ENCODE data around the gene HPN.
"Not testable (repeated sequence)": the region's sequence is repeated elsewhere in the genome, so short reads cannot be mapped to it uniquely, and the experiment has no call there.

The HPN gene

GRCh38 chr19:35048911-35049411 lies 7.4 kb downstream of the HPN start:
- Histone ChIP-seq H2BK12ac (ENCODE audit: low read length) (no peak overlapping the region), H2BK5ac (ENCODE audit: low read depth, low read length, poor library complexity) (no peak overlapping the region), H3K18ac (ENCODE audit: low read length) (no peak overlapping the region), H2BK120ac (ENCODE audit: insufficient read depth, low read length, poor library complexity) (no peak overlapping the region), H3K27ac (ENCODE audit: low read depth, low read length) (no peak overlapping the region), H3K4me2 (ENCODE audit: low read length) (no peak overlapping the region), H3K9me3 (ENCODE audit: insufficient read depth, low read depth, low read length) (peaks cover 2% of the 10 kb centered on the region), H3K4me3 (ENCODE audit: low read depth, low read length) (no peak overlapping the region), H3K4ac (ENCODE audit: low read depth, low read length) (no peak overlapping the region), H2AK5ac (ENCODE audit: low read length) (no peak overlapping the region), H3K27me3 (ENCODE audit: insufficient read depth, low read length) (no peaks in the 10 kb centered on the region), H3K4me1 (ENCODE audit: control insufficient read depth in 1 of 2, insufficient read depth in 2 of 2, low read length in 2 of 2) (no peaks in the 10 kb centered on the region), H3K79me1 (ENCODE audit: low read length) (no peaks in the 10 kb centered on the region), H3K23ac (ENCODE audit: low read length) (no peak overlapping the region), H3K9ac (ENCODE audit: low read length) (no peak overlapping the region), H3K14ac (ENCODE audit: low read length) (no peak overlapping the region), H4K12ac (ENCODE audit: low read depth, low read length) (no peak overlapping the region), H4K8ac (ENCODE audit: low read depth, low read length) (no peak overlapping the region), H4K91ac (ENCODE audit: low read depth, low read length) (no peak overlapping the region), H3K79me2 (ENCODE audit: control insufficient read depth, insufficient read depth, low read length, poor library complexity) (no peaks in the 10 kb centered on the region), H3K36me3 (ENCODE audit: control insufficient read depth in 1 of 2, insufficient read depth in 2 of 2, low read length in 2 of 2) (no peaks in the 10 kb centered on the region), H2AFZ (ENCODE audit: insufficient read depth, low read length, poor library complexity) (no peak overlapping the region)
- no CpG with 5 or more reads among the region's 12 CpGs for WGBS (ENCODE audit: extremely low coverage, insufficient coverage, insufficient read length)
- no peak for DNase-seq

GRCh38 chr19:35049456-35049855 lies 7.9 kb downstream of the HPN start:
- no peak overlapping the region for H3K23ac ChIP-seq (ENCODE audit: low read length)
- H2BK12ac ChIP-seq (ENCODE audit: low read length): no peak overlapping the region
- no CpG with 5 or more reads among the region's 5 CpGs for WGBS (ENCODE audit: extremely low coverage, insufficient coverage, insufficient read length)
- H3K18ac ChIP-seq (ENCODE audit: low read length): no peak overlapping the region
- no peaks in the 10 kb centered on the region for H3K4me1 ChIP-seq (ENCODE audit: control insufficient read depth in 1 of 2, insufficient read depth in 2 of 2, low read length in 2 of 2)
- H3K27me3 ChIP-seq (ENCODE audit: insufficient read depth, low read length): no peaks in the 10 kb centered on the region
- no peaks in the 10 kb centered on the region for H3K36me3 ChIP-seq (ENCODE audit: control insufficient read depth in 1 of 2, insufficient read depth in 2 of 2, low read length in 2 of 2)
- no peak overlapping the region for H3K4me3 ChIP-seq (ENCODE audit: low read depth, low read length)
- H2BK120ac ChIP-seq (ENCODE audit: insufficient read depth, low read length, poor library complexity): no peak overlapping the region
- DNase-seq: no peak
- no peak overlapping the region for H3K4me2 ChIP-seq (ENCODE audit: low read length)
- no peak overlapping the region for H2AFZ ChIP-seq (ENCODE audit: insufficient read depth, low read length, poor library complexity)
- no peak overlapping the region for H4K91ac ChIP-seq (ENCODE audit: low read depth, low read length)
- no peak overlapping the region for H2BK5ac ChIP-seq (ENCODE audit: low read depth, low read length, poor library complexity)
- no peaks in the 10 kb centered on the region for H3K9me3 ChIP-seq (ENCODE audit: insufficient read depth, low read depth, low read length)
- no peak overlapping the region for H3K14ac ChIP-seq (ENCODE audit: low read length)
- H3K4ac ChIP-seq (ENCODE audit: low read depth, low read length): no peak overlapping the region
- H2AK5ac ChIP-seq (ENCODE audit: low read length): no peak overlapping the region
- H3K79me2 ChIP-seq (ENCODE audit: control insufficient read depth, insufficient read depth, low read length, poor library complexity): no peaks in the 10 kb centered on the region
- no peak overlapping the region for H4K8ac ChIP-seq (ENCODE audit: low read depth, low read length)
- H4K12ac ChIP-seq (ENCODE audit: low read depth, low read length): no peak overlapping the region
- no peak overlapping the region for H3K27ac ChIP-seq (ENCODE audit: low read depth, low read length)
- no peak overlapping the region for H3K9ac ChIP-seq (ENCODE audit: low read length)
- H3K79me1 ChIP-seq (ENCODE audit: low read length): no peaks in the 10 kb centered on the region

GRCh38 chr19:35050662-35051061 lies 9.1 kb downstream of the HPN start:
- not testable (repeated sequence) for H3K9ac ChIP-seq (ENCODE audit: low read length); H4K12ac ChIP-seq (ENCODE audit: low read depth, low read length); H4K8ac ChIP-seq (ENCODE audit: low read depth, low read length); H3K4me2 ChIP-seq (ENCODE audit: low read length); H3K79me1 ChIP-seq (ENCODE audit: low read length); H3K4me1 ChIP-seq (ENCODE audit: control insufficient read depth in 1 of 2, insufficient read depth in 2 of 2, low read length in 2 of 2); H2BK12ac ChIP-seq (ENCODE audit: low read length); H3K23ac ChIP-seq (ENCODE audit: low read length); H3K36me3 ChIP-seq (ENCODE audit: control insufficient read depth in 1 of 2, insufficient read depth in 2 of 2, low read length in 2 of 2); H3K4ac ChIP-seq (ENCODE audit: low read depth, low read length); H2BK120ac ChIP-seq (ENCODE audit: insufficient read depth, low read length, poor library complexity); H2AFZ ChIP-seq (ENCODE audit: insufficient read depth, low read length, poor library complexity); H3K9me3 ChIP-seq (ENCODE audit: insufficient read depth, low read depth, low read length); H4K91ac ChIP-seq (ENCODE audit: low read depth, low read length); H3K27ac ChIP-seq (ENCODE audit: low read depth, low read length); H3K14ac ChIP-seq (ENCODE audit: low read length); H3K4me3 ChIP-seq (ENCODE audit: low read depth, low read length); H3K18ac ChIP-seq (ENCODE audit: low read length); H2BK5ac ChIP-seq (ENCODE audit: low read depth, low read length, poor library complexity); H3K27me3 ChIP-seq (ENCODE audit: insufficient read depth, low read length); DNase-seq; H3K79me2 ChIP-seq (ENCODE audit: control insufficient read depth, insufficient read depth, low read length, poor library complexity); H2AK5ac ChIP-seq (ENCODE audit: low read length)
- no CpG with 5 or more reads among the region's 2 CpGs for WGBS (ENCODE audit: extremely low coverage, insufficient coverage, insufficient read length)

GRCh38 chr19:35051268-35051667 lies 9.7 kb downstream of the HPN start:
- not testable (repeated sequence) for DNase-seq; H3K36me3 ChIP-seq (ENCODE audit: control insufficient read depth in 1 of 2, insufficient read depth in 2 of 2, low read length in 2 of 2); H3K18ac ChIP-seq (ENCODE audit: low read length); H3K9me3 ChIP-seq (ENCODE audit: insufficient read depth, low read depth, low read length); H3K79me2 ChIP-seq (ENCODE audit: control insufficient read depth, insufficient read depth, low read length, poor library complexity); H3K4me1 ChIP-seq (ENCODE audit: control insufficient read depth in 1 of 2, insufficient read depth in 2 of 2, low read length in 2 of 2); H3K4ac ChIP-seq (ENCODE audit: low read depth, low read length); H2BK5ac ChIP-seq (ENCODE audit: low read depth, low read length, poor library complexity); H3K27me3 ChIP-seq (ENCODE audit: insufficient read depth, low read length); H2BK12ac ChIP-seq (ENCODE audit: low read length); H2AFZ ChIP-seq (ENCODE audit: insufficient read depth, low read length, poor library complexity); H3K14ac ChIP-seq (ENCODE audit: low read length); H2AK5ac ChIP-seq (ENCODE audit: low read length); H3K79me1 ChIP-seq (ENCODE audit: low read length); H3K23ac ChIP-seq (ENCODE audit: low read length); H4K91ac ChIP-seq (ENCODE audit: low read depth, low read length); H3K4me2 ChIP-seq (ENCODE audit: low read length); H3K4me3 ChIP-seq (ENCODE audit: low read depth, low read length); H4K8ac ChIP-seq (ENCODE audit: low read depth, low read length); H4K12ac ChIP-seq (ENCODE audit: low read depth, low read length); H3K27ac ChIP-seq (ENCODE audit: low read depth, low read length); H2BK120ac ChIP-seq (ENCODE audit: insufficient read depth, low read length, poor library complexity); H3K9ac ChIP-seq (ENCODE audit: low read length)
- WGBS (ENCODE audit: extremely low coverage, insufficient coverage, insufficient read length): no CpG with 5 or more reads among the region's 4 CpGs
